ENCODE results near the gene TP73.
A peak's percentile ranks its signal among the peaks of the same experiment; 100 is the strongest.
"Not testable (repeated sequence)": the region's sequence is repeated elsewhere in the genome, so short reads cannot be mapped to it uniquely, and the experiment has no call there.

The TP73 gene

GRCh38 chr1:3618881-3619671 lies 33.2 kb upstream of the TP73 start:
- DNase-seq: peak; percentile 47

GRCh38 chr1:3620708-3621107 lies 31.6 kb upstream of the TP73 start:
- no peak for DNase-seq

- not testable (repeated sequence) for DNase-seq
Observed at GRCh38 chr1:3621151-3621671, 31.1 kb upstream of the TP73 start.

- not testable (repeated sequence) for DNase-seq
Observed at GRCh38 chr1:3622102-3622501, 30.2 kb upstream of the TP73 start.

GRCh38 chr1:3623441-3624199 lies 28.7 kb upstream of the TP73 start:
- no peak for DNase-seq

GRCh38 chr1:3624200-3625136 lies 27.8 kb upstream of the TP73 start, which contains the start of gene TPRG1L:
Gene TPRG1L (plus strand): TSS chr1:3625015. CDS start chr1:3625073, 58 bp downstream.
- peak; percentile 95 for DNase-seq

- DNase-seq: no peak
Observed at GRCh38 chr1:3625151-3625907, 27.0 kb upstream of the TP73 start.

GRCh38 chr1:3626025-3626424 lies 26.3 kb upstream of the TP73 start:
- no peak for DNase-seq

- DNase-seq: no peak
Observed at GRCh38 chr1:3627515-3628253, 24.6 kb upstream of the TP73 start.

- no peak for DNase-seq
Observed at GRCh38 chr1:3628445-3628844, 23.9 kb upstream of the TP73 start.

- DNase-seq: no peak
Observed at GRCh38 chr1:3629561-3630160, 22.7 kb upstream of the TP73 start.

GRCh38 chr1:3630161-3630611 lies 22.1 kb upstream of the TP73 start:
- DNase-seq: no peak

GRCh38 chr1:3630914-3631313 lies 21.4 kb upstream of the TP73 start:
- DNase-seq: no peak

GRCh38 chr1:3631320-3632260 lies 20.7 kb upstream of the TP73 start:
- no peak for DNase-seq

- no peak for DNase-seq
Observed at GRCh38 chr1:3632298-3632697, 20.0 kb upstream of the TP73 start.

- no peak for DNase-seq
Observed at GRCh38 chr1:3632716-3633343, 19.5 kb upstream of the TP73 start.

- no peak for DNase-seq
Observed at GRCh38 chr1:3633344-3634058, 18.8 kb upstream of the TP73 start.
